A673 (cell line): Measurements from ENCODE around the gene LPCAT2. TPM values are rescaled to one million over a fixed set of nuclear protein-coding genes. Genes with fewer than 3 reads are reported as not detected.

Experiments
- BruUV-seq: library from RNA; stranded (reverse); fragments of 400-500 nt; replicated peaks from 2 replicates; lab custom pipeline; 2021; lab: Mats Ljungman, UMichigan
- CTCF ChIA-PET: fragments of 300-600 bp; sonication (Branson Sonifier 250); formaldehyde crosslinking; loops from one replicate; lab custom pipeline; 2022; ENCODE audit warnings: antibody characterized with exemption; lab: Charles Lee
- POLR2A ChIA-PET: fragments of 300-600 bp; sonication (Branson Sonifier 250); formaldehyde crosslinking; loops from one replicate; lab custom pipeline; 2022; ENCODE audit warnings: antibody characterized with exemption; ENCODE audit not compliant: low non-redundant PET; lab: Charles Lee
- DNase-seq: peaks from one replicate; pipeline ENCODE4 v3.0.0-alpha.2; 2015; ENCODE audit warnings: low spot score
- H3K27ac ChIP-seq: fragments of 200-600 bp; sonication (generic); 2 replicates; pipeline ENCODE4 v1.5.1; 2016; ENCODE audit warnings: mixed run types, low read depth, mild to moderate bottlenecking, mixed read lengths, antibody characterized with exemption, low read length; ENCODE audit not compliant: poor library complexity, severe bottlenecking
- H3K27me3 ChIP-seq: fragments of 200-600 bp; sonication (generic); replicated peaks from 2 replicates; pipeline ENCODE4 v1.6.1; 2017; ENCODE audit warnings: mixed run types, low read depth, mild to moderate bottlenecking, mixed read lengths, antibody characterized with exemption, low read length; ENCODE audit not compliant: insufficient read depth, poor library complexity
- H3K36me3 ChIP-seq: fragments of 200-600 bp; sonication (generic); 2 replicates; pipeline ENCODE4 v1.6.1; 2016; ENCODE audit warnings: mixed run types, mild to moderate bottlenecking, mixed read lengths, antibody characterized with exemption, low read length; ENCODE audit not compliant: insufficient read depth, poor library complexity, severe bottlenecking
- H3K4me1 ChIP-seq: fragments of 200-600 bp; sonication (generic); 2 replicates; pipeline ENCODE4 v1.6.1; 2017; ENCODE audit warnings: mixed run types, mild to moderate bottlenecking, mixed read lengths, antibody characterized with exemption, low read length; ENCODE audit not compliant: insufficient read depth, poor library complexity, severe bottlenecking
- H3K4me3 ChIP-seq: fragments of 200-600 bp; sonication (generic); 2 replicates; pipeline ENCODE4 v1.5.1; 2016; ENCODE audit warnings: low read depth, mixed run types, mild to moderate bottlenecking, mixed read lengths, low read length; ENCODE audit not compliant: poor library complexity, severe bottlenecking
- H3K9me3 ChIP-seq: fragments of 200-600 bp; sonication (generic); 2 replicates; pipeline ENCODE4 v1.6.1; 2016; ENCODE audit warnings: mixed run types, low read depth, mild to moderate bottlenecking, mixed read lengths, antibody characterized with exemption, low read length; ENCODE audit not compliant: poor library complexity, severe bottlenecking
- CTCF ChIP-seq: fragments of 300-800, 200-600 bp; sonication (generic); conservative IDR thresholded peaks from 2 replicates; pipeline ENCODE4 v1.5.1; 2017; ENCODE audit warnings: low read depth, mild to moderate bottlenecking, antibody characterized with exemption, low read length, moderate library complexity, mixed read lengths
- EZH2 ChIP-seq: fragments of 200-600 bp; sonication (generic); IDR thresholded peaks from 2 replicates; pipeline ENCODE4 v1.6.1; 2017; ENCODE audit warnings: borderline replicate concordance, low read depth, mild to moderate bottlenecking, mixed read lengths, antibody characterized with exemption, low read length; ENCODE audit not compliant: poor library complexity, severe bottlenecking
- intact Hi-C: fragments of 100-400 bp; cut with micrococcal nuclease; formaldehyde crosslinking; loops from one replicate; pipeline ENCODE4 v1.10.0; 2022; ENCODE audit not compliant: unreplicated experiment
- total RNA-seq: library from RNA; stranded (reverse); gene quantifications from 2 replicates; pipeline ENCODE4 v1.2.3, GENCODE V29; 2021

The LPCAT2 gene
- total RNA-seq, 1 experiment from 2014 or later: 8.2 TPM

DNA sequence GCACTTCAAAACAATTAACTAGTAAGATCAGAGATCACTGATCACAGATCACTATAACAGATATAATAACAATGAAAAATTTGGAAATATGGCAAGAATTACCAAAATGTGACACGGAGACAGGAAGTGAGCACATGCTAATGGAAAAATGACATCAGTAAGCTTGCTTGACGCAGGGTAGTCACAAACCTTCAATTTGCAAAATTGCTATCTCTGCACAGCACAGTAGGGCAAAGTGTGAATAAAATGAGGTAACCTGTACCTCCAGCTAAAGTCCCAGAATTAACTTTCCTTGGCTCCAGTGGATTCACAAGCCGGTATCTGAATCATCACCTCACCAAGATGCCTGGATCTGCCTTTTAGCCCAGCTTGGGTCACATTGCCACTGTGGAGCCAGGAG is 34.1 kb upstream of the LPCAT2 start:
- POLR2A ChIA-PET: no interaction called here
- no peak overlapping the region for H3K27ac ChIP-seq
- BruUV-seq: no TSS peak
- CTCF ChIA-PET: no interaction called here
- intact Hi-C loops: no loop called here
- H3K27me3 ChIP-seq: peaks cover 5% of the 10 kb centered on the region
- no peak overlapping the region for H3K4me3 ChIP-seq
- H3K36me3 ChIP-seq: no peaks in the 10 kb centered on the region
- H3K9me3 ChIP-seq: no peaks in the 10 kb centered on the region
- no peak for TF ChIP-seq EZH2
- no peak for DNase-seq
- H3K4me1 ChIP-seq: peaks cover 18% of the 10 kb centered on the region

DNA sequence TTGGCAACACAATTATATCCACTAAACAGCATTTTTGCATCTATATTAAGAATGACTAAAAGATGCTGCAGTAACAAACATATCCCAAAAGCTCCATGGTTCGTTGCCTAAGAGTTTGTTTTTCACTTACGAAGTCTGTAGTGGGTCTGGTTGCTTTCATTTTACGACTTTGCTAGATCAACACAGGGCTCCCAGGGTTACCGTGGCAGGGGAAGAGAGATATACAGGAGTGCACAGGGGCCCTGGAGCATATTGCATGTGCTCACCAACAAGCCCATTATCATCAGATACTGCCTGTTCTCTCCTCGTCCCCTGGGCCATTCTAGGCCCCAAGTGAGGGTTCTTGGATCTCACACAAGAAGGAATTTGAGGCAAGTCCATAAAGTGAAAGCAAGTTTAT is 33.0 kb upstream of the LPCAT2 start:
- CTCF ChIA-PET: no interaction called here
- peaks cover 10% of the 10 kb centered on the region for H3K4me1 ChIP-seq
- H3K36me3 ChIP-seq: no peaks in the 10 kb centered on the region
- intact Hi-C loops: no loop called here
- peaks cover 5% of the 10 kb centered on the region for H3K27me3 ChIP-seq
- no peaks in the 10 kb centered on the region for H3K9me3 ChIP-seq
- POLR2A ChIA-PET: no interaction called here
- no peak overlapping the region for H3K4me3 ChIP-seq
- no peak overlapping the region for H3K27ac ChIP-seq
- no peak for DNase-seq
- no TSS peak for BruUV-seq
- no peak for TF ChIP-seq EZH2
- TF ChIP-seq CTCF: no peak

- CTCF ChIA-PET: no interaction called here
Observed at GRCh38 chr16:55476625-55477533, 32.0 kb upstream of the LPCAT2 start.

More at GRCh38 chr16:55476625-55477533, 32.0 kb upstream of the LPCAT2 start:
- peaks cover 5% of the 10 kb centered on the region for H3K27me3 ChIP-seq
- H3K36me3 ChIP-seq: no peaks in the 10 kb centered on the region
- no peak for TF ChIP-seq EZH2
- TF ChIP-seq CTCF: no peak
- POLR2A ChIA-PET: no interaction called here
- intact Hi-C loops: no loop called here
- H3K9me3 ChIP-seq: no peaks in the 10 kb centered on the region
- H3K27ac ChIP-seq: no peak overlapping the region
- no TSS peak for BruUV-seq
- no peak for DNase-seq
- H3K4me1 ChIP-seq: peaks cover 6% of the 10 kb centered on the region
- no peak overlapping the region for H3K4me3 ChIP-seq
